ENCODE measurements around the gene RASGRF1. TPM values are rescaled to one million over a fixed set of nuclear protein-coding genes. Genes with fewer than 3 reads are reported as not detected.

Gene RASGRF1
- total RNA-seq, 1 donor: not detected

DNA sequence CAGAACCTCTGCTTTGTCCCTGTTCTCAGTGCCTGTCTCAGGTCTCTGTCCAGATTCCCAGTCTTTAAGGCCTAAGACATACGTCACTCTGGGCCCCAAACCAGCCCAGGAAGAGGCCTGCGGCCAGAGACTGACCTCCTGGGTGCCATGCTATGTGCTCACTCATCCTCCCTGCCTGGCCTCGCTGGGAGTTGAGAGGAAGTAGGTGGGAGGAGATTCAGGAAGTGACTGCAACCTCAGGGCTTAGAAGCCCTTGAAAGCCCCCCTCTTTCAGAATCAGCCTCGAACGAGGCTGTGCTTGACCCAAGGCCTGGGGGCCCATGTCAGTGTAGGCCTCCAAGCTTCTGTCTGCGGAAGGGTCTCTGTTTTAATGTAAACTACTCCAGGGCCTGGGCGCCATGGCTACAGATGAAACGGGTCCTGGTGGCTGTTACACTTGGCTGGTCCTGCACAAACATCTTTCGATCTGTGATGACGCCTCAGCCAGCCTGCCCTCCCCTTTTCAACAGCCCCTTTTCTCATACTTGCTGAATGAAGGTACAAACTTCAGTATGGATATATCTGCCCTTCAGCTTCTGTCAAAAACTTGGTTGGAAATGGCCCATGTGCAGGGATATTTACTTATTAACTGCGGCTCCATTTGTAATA, 11.7 kb downstream of the RASGRF1 start:
- H3K4me3 ChIP-seq (ENCODE audit: low read depth, low read length): no peak overlapping the region
- TF ChIP-seq, protein P1, sequence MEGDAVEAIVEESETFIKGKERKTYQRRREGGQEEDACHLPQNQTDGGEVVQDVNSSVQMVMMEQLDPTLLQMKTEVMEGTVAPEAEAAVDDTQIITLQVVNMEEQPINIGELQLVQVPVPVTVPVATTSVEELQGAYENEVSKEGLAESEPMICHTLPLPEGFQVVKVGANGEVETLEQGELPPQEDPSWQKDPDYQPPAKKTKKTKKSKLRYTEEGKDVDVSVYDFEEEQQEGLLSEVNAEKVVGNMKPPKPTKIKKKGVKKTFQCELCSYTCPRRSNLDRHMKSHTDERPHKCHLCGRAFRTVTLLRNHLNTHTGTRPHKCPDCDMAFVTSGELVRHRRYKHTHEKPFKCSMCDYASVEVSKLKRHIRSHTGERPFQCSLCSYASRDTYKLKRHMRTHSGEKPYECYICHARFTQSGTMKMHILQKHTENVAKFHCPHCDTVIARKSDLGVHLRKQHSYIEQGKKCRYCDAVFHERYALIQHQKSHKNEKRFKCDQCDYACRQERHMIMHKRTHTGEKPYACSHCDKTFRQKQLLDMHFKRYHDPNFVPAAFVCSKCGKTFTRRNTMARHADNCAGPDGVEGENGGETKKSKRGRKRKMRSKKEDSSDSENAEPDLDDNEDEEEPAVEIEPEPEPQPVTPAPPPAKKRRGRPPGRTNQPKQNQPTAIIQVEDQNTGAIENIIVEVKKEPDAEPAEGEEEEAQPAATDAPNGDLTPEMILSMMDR (IDR thresholded peaks at IDR 0.05; ENCODE audit: insufficient read depth, low read length): no peak
- no peak for DNase-seq (ENCODE audit: low read depth)

- H3K4me3 ChIP-seq (ENCODE audit: low read depth, low read length): no peak overlapping the region
- TF ChIP-seq, protein P1 (IDR thresholded peaks at IDR 0.05; ENCODE audit: insufficient read depth, low read length): no peak
- DNase-seq (ENCODE audit: low read depth): no peak
These were observed 12.6 kb downstream of the RASGRF1 start for GRCh38 chr15:79078003-79078402.

DNA sequence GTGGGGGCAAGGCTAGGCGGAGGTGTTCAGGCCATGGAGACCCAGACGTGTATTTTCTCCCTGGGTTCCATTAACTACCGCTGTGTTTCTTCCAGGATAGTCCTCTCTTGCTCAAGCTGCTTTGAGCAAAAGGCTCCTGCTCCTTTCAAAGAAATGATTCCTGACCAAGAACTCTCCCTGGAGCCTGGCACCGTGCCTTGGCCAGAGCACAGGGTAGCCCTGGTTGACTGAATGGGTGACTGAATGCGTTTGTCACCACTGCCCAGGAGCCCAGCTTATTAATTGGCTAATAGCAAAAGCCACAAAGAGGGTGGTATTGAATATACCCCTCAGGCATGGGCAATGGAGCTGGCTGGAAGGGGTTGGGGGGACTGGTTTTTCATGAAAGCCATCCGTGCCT, 13.9 kb downstream of the RASGRF1 start:
- TF ChIP-seq, protein P1 (IDR thresholded peaks at IDR 0.05; ENCODE audit: insufficient read depth, low read length): no peak
- H3K4me3 ChIP-seq (ENCODE audit: low read depth, low read length): no peak overlapping the region
- DNase-seq (ENCODE audit: low read depth): no peak

- DNase-seq (ENCODE audit: low read depth): no peak
- TF ChIP-seq, protein P1 (IDR thresholded peaks at IDR 0.05; ENCODE audit: insufficient read depth, low read length): no peak
These were observed 15.3 kb downstream of the RASGRF1 start for GRCh38 chr15:79075256-79075655.

DNA sequence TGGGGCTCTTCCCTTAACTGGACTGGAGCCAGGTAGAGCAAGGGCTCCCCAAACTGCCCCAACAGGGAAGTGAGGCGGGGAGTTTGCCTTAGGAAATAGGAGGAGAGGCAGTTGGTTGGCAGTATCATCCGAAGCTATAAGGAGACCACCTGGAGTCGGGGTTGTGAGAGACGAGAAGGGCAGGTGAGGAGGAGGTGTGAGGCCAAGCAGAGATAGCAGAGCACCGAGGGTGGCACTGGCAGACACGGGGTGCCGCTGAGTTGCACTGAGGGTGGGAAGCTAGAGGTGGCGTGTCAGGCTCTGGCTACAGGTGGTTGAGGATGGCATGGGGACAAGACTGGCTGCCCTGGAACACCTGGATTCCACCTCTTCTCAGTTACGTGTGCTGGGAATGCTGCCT, 17.2 kb downstream of the RASGRF1 start:
- H3K4me3 ChIP-seq (ENCODE audit: low read depth, low read length): no peak overlapping the region
- TF ChIP-seq, protein P1 (IDR thresholded peaks at IDR 0.05; ENCODE audit: insufficient read depth, low read length): no peak
- no peak for DNase-seq (ENCODE audit: low read depth)

More at GRCh38 chr15:79075256-79075655, 15.3 kb downstream of the RASGRF1 start:
- no peak overlapping the region for H3K4me3 ChIP-seq (ENCODE audit: low read depth, low read length)

DNA sequence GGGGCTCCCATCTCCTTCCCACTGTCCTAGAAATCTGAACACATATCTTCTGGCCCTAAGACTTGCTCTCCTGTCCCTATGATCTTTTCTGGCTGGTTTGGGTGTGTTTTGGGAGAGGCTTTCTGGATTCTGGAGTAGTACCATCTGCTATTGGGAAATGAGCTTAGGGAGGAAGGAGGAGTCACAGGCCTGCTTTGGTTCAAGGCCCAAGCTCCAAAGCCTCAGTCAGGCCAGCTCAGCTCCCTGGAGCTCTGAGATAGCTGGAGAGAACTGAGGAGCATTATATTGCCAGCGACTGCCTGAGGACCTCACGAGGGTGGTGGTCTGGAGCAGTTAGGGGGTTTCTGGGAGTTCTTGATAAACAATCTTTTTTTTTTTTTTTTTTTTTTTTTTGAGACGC, 18.7 kb downstream of the RASGRF1 start:
- DNase-seq (ENCODE audit: low read depth): peak; percentile 54
- H3K4me3 ChIP-seq (ENCODE audit: low read depth, low read length): no peak overlapping the region
- TF ChIP-seq, protein P1 (IDR thresholded peaks at IDR 0.05; ENCODE audit: insufficient read depth, low read length): no peak

DNA sequence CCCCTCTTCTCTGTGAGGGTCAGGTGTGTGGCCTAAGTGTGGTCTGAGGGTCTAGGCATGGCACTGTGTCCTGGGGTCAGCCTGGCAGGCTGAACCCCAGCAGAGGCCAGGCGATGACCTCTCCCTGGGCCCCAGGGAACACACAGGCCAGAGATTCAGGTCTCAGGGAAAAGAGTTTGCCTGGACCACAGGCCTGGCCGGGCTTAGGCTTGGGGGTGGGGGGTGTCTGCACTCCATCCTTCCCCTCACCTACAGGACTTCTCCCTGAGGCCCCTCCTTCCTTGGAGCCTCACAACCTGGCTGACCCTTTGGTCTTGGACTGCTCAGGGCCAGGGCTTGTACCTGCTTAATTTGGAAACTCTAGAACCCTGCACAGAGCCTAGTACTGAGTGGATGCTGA, 21.8 kb downstream of the RASGRF1 start:
- TF ChIP-seq, protein P1 (IDR thresholded peaks at IDR 0.05; ENCODE audit: insufficient read depth, low read length): no peak
- DNase-seq (ENCODE audit: low read depth): no peak
- H3K4me3 ChIP-seq (ENCODE audit: low read depth, low read length): no peak overlapping the region
